Breast epithelium (tissue), 3 donors: Measurements from ENCODE around the gene BMI1.

Experiments
- POLR2A ChIP-seq: fragments of 450-650 bp; IDR thresholded peaks from one replicate; pipeline ENCODE4 v1.6.1; 2016; ENCODE audit warnings: antibody characterized with exemption, mild to moderate bottlenecking, moderate library complexity
- TF ChIP-seq, protein P1 (sequence below), 3 donors: fragments of 450-650 bp; IDR thresholded peaks; one replicate each; pipeline ENCODE4 v1.5.1; 2016 to 2017; ENCODE audit warnings: antibody characterized with exemption in 3 of 3, mild to moderate bottlenecking in 3 of 3, moderate library complexity in 3 of 3

DNA sequence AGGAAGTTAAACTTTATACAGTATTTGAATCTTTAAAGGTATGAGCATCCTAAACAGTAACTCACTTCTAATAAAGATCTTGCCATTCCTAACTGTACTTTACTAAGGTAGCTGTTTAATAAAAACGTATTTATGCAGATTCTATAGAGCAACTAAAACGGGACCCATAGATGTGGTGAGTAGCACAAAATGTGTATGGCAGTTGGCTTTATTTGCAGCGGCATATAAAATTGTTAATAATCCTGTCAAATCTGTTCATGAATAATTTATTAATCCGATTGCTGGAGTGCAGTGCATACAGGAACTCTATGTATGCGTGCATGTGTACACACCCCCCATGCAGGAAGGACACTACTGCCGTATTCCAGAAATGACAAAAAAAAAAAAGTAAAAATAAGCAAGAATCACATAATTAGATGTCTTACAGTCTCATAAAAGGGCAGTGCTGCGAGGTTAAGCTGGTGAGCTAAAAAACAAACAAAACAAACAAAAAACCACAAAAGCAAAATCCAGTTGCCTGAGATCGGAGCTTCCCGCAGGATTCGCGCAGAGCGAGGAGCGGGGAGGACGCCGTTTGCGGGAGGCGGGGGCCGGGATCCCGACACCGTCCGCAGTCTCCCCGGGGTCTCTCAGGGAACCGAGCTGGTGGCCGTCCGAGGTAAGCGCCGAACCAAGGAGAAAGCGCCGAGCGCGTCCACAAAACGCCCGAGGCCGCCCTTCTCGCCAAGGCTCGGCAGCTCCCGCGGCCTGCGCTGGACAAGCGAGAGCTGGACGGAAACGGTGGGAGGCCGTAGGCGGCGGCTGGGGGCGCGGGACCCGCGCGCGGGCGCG, 5.2 kb upstream of the BMI1 start:
- TF ChIP-seq, protein P1, sequence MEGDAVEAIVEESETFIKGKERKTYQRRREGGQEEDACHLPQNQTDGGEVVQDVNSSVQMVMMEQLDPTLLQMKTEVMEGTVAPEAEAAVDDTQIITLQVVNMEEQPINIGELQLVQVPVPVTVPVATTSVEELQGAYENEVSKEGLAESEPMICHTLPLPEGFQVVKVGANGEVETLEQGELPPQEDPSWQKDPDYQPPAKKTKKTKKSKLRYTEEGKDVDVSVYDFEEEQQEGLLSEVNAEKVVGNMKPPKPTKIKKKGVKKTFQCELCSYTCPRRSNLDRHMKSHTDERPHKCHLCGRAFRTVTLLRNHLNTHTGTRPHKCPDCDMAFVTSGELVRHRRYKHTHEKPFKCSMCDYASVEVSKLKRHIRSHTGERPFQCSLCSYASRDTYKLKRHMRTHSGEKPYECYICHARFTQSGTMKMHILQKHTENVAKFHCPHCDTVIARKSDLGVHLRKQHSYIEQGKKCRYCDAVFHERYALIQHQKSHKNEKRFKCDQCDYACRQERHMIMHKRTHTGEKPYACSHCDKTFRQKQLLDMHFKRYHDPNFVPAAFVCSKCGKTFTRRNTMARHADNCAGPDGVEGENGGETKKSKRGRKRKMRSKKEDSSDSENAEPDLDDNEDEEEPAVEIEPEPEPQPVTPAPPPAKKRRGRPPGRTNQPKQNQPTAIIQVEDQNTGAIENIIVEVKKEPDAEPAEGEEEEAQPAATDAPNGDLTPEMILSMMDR (IDR thresholded peaks at IDR 0.05), result peak in 1 of 3 donors; percentile 11
- no peak for TF ChIP-seq POLR2A
